Caco-2 (cell line): ENCODE data around the gene DHCR24. TPM values are rescaled to one million over a fixed set of nuclear protein-coding genes. Genes with fewer than 3 reads are reported as not detected.

Experiments
- BruUV-seq: library from RNA; stranded (reverse); fragments of 400-500 nt; replicated peaks from 2 replicates; lab custom pipeline; 2021; lab: Mats Ljungman, UMichigan
- CTCF ChIA-PET: fragments of 300-600 bp; sonication (Branson Sonifier 250); formaldehyde crosslinking; loops from one replicate; lab custom pipeline; 2022; ENCODE audit warnings: antibody characterized with exemption; lab: Charles Lee
- POLR2A ChIA-PET: fragments of 300-600 bp; sonication (Branson Sonifier 250); formaldehyde crosslinking; loops from one replicate; lab custom pipeline; 2022; ENCODE audit warnings: antibody characterized with exemption; lab: Charles Lee
- DNase-seq, 2 experiments: peaks; one replicate each; pipeline versions ENCODE4 v3.0.0 to v3.0.0-alpha.2; 2020 to 2022
- H3K27me3 ChIP-seq: replicated peaks from 2 replicates; pipeline ENCODE4 v1.6.0; 2011; ENCODE audit warnings: low read length; ENCODE audit not compliant: control insufficient read depth, insufficient read depth
- H3K36me3 ChIP-seq: 2 replicates; pipeline ENCODE4 v1.5.1; 2011; ENCODE audit warnings: low read length; ENCODE audit not compliant: control insufficient read depth, insufficient read depth
- H3K4me1 ChIP-seq: fragments of 250-450 bp; sonication (Bioruptor Pico); 2 replicates; pipeline ENCODE4 v1.5.1; 2020; ENCODE audit warnings: mild to moderate bottlenecking
- H3K4me3 ChIP-seq: 2 replicates; pipeline ENCODE4 v1.5.1; 2011; ENCODE audit warnings: low read depth, mild to moderate bottlenecking, control low read depth, low read length
- H3K9me3 ChIP-seq: fragments of 250-450 bp; sonication (Bioruptor Pico); 2 replicates; pipeline ENCODE4 v1.5.1; 2020; ENCODE audit warnings: mild to moderate bottlenecking, moderate library complexity
- H3K27ac Mint-ChIP-seq: one replicate; pipeline ENCODE4 v1.8.0; 2022; ENCODE audit warnings: mixed read lengths; ENCODE audit not compliant: unreplicated experiment
- H3K27me3 Mint-ChIP-seq: one replicate; pipeline ENCODE4 v1.8.0; 2022; ENCODE audit warnings: mixed read lengths; ENCODE audit not compliant: insufficient read depth, unreplicated experiment
- H3K36me3 Mint-ChIP-seq: one replicate; pipeline ENCODE4 v1.8.0; 2022; ENCODE audit warnings: mild to moderate bottlenecking, mixed read lengths; ENCODE audit not compliant: insufficient read depth, unreplicated experiment
- H3K4me1 Mint-ChIP-seq: one replicate; pipeline ENCODE4 v1.8.0; 2022; ENCODE audit warnings: low read depth, mixed read lengths; ENCODE audit not compliant: unreplicated experiment
- H3K4me3 Mint-ChIP-seq: one replicate; pipeline ENCODE4 v1.8.0; 2022; ENCODE audit warnings: mild to moderate bottlenecking, moderate library complexity, mixed read lengths; ENCODE audit not compliant: unreplicated experiment
- H3K9me3 Mint-ChIP-seq: one replicate; pipeline ENCODE4 v1.8.0; 2022; ENCODE audit warnings: mixed read lengths; ENCODE audit not compliant: unreplicated experiment
- CTCF ChIP-seq, 2 experiments: fragments of 200-600 bp in 1 of 2; IDR thresholded peaks; 1 replicate in 1 of 2; 2 replicates in 1 of 2; pipeline versions ENCODE4 v1.5.1 to v1.8.0; 2011 to 2022; ENCODE audit warnings: antibody characterized with exemption in 1 of 2, control low read depth in 1 of 2, inconsistent platforms in 1 of 2, low read depth in 1 of 2, low read length in 1 of 2, mild to moderate bottlenecking in 1 of 2, moderate library complexity in 1 of 2; ENCODE audit not compliant: insufficient read depth in 1 of 2, severe bottlenecking in 1 of 2, unreplicated experiment in 1 of 2
- intact Hi-C: fragments of 100-400 bp; cut with micrococcal nuclease; formaldehyde crosslinking; loops from one replicate; pipeline ENCODE4 v1.10.0; 2022; ENCODE audit not compliant: unreplicated experiment
- total RNA-seq: library from RNA; stranded (reverse); gene quantifications from 2 replicates; pipeline ENCODE4 v1.2.3, GENCODE V29; 2022

DHCR24 gene
- total RNA-seq, 1 experiment from 2014 or later = 522 TPM

GRCh38 chr1:54904476-54905048 lies 17.6 kb upstream of the DHCR24 start:
- no peak overlapping the region for H3K4me3 ChIP-seq
- no peaks in the 10 kb centered on the region for H3K27me3 ChIP-seq
- no peaks in the 10 kb centered on the region for H3K36me3 ChIP-seq
- no peak overlapping the region for H3K27ac Mint-ChIP-seq
- peaks cover 3% of the 10 kb centered on the region; the same call in 1 of the 2 replicates for H3K4me1 ChIP-seq
- no peak for DNase-seq
- H3K4me3 Mint-ChIP-seq = no peak overlapping the region
- no peaks in the 10 kb centered on the region for H3K36me3 Mint-ChIP-seq
- no peaks in the 10 kb centered on the region for H3K9me3 ChIP-seq
- no peaks in the 10 kb centered on the region for H3K27me3 Mint-ChIP-seq
- no peak for TF ChIP-seq CTCF (IDR thresholded peaks at IDR 0.05; ENCODE audit: insufficient read depth in 1 of 2, low read depth in 1 of 2, low read length in 1 of 2, severe bottlenecking in 1 of 2, unreplicated experiment in 1 of 2)
- H3K4me1 Mint-ChIP-seq = peaks cover 31% of the 10 kb centered on the region
- intact Hi-C loops = no loop called here
- ChIA-PET POLR2A (no interaction called here), CTCF (interaction anchor here (1.2 kb wide), 1 partner anchor 40 kb away, joined by 3 read pairs; no protein-coding TSS in a partner anchor)
- no TSS peak for BruUV-seq
- H3K9me3 Mint-ChIP-seq = no peaks in the 10 kb centered on the region

GRCh38 chr1:54894271-54894670 lies 7.3 kb upstream of the DHCR24 start:
- peaks cover 13% of the 10 kb centered on the region for H3K4me1 ChIP-seq
- peaks cover 6% of the 10 kb centered on the region for H3K4me1 Mint-ChIP-seq
- no peak overlapping the region for H3K4me3 Mint-ChIP-seq
- no peaks in the 10 kb centered on the region for H3K9me3 ChIP-seq
- H3K36me3 ChIP-seq = no peaks in the 10 kb centered on the region
- no TSS peak for BruUV-seq
- H3K36me3 Mint-ChIP-seq = peaks cover 4% of the 10 kb centered on the region
- POLR2A ChIA-PET = no interaction called here
- H3K9me3 Mint-ChIP-seq = no peaks in the 10 kb centered on the region
- H3K27me3 Mint-ChIP-seq = no peaks in the 10 kb centered on the region
- intact Hi-C loops = no loop called here
- CTCF ChIA-PET = no interaction called here
- H3K27me3 ChIP-seq = no peaks in the 10 kb centered on the region
- no peak for TF ChIP-seq CTCF (IDR thresholded peaks at IDR 0.05; ENCODE audit: insufficient read depth in 1 of 2, low read depth in 1 of 2, low read length in 1 of 2, severe bottlenecking in 1 of 2, unreplicated experiment in 1 of 2)
- DNase-seq = no peak
- H3K27ac Mint-ChIP-seq = no peak overlapping the region
- no peak overlapping the region for H3K4me3 ChIP-seq

GRCh38 chr1:54892586-54892985 lies 5.6 kb upstream of the DHCR24 start:
- POLR2A ChIA-PET = no interaction called here
- BruUV-seq = no TSS peak
- Mint-ChIP-seq H3K27me3 (no peaks in the 10 kb centered on the region), H3K36me3 (peaks cover under 1% of the 10 kb centered on the region), H3K4me3 (no peak overlapping the region), H3K27ac (no peak overlapping the region), H3K9me3 (no peaks in the 10 kb centered on the region), H3K4me1 (peaks cover 18% of the 10 kb centered on the region)
- H3K27me3 ChIP-seq = no peaks in the 10 kb centered on the region
- no peak overlapping the region for H3K4me3 ChIP-seq
- H3K4me1 ChIP-seq = peaks cover 18% of the 10 kb centered on the region
- DNase-seq = no peak
- intact Hi-C loops = no loop called here
- H3K9me3 ChIP-seq = no peaks in the 10 kb centered on the region
- CTCF ChIA-PET = no interaction called here
- TF ChIP-seq CTCF (IDR thresholded peaks at IDR 0.05; ENCODE audit: insufficient read depth in 1 of 2, low read depth in 1 of 2, low read length in 1 of 2, severe bottlenecking in 1 of 2, unreplicated experiment in 1 of 2) = no peak
- no peaks in the 10 kb centered on the region for H3K36me3 ChIP-seq
